ENCODE measurements around the gene LIPC.

- no peak for TF ChIP-seq POLR2A (IDR thresholded peaks at IDR 0.05)
- TF ChIP-seq, protein P1, sequence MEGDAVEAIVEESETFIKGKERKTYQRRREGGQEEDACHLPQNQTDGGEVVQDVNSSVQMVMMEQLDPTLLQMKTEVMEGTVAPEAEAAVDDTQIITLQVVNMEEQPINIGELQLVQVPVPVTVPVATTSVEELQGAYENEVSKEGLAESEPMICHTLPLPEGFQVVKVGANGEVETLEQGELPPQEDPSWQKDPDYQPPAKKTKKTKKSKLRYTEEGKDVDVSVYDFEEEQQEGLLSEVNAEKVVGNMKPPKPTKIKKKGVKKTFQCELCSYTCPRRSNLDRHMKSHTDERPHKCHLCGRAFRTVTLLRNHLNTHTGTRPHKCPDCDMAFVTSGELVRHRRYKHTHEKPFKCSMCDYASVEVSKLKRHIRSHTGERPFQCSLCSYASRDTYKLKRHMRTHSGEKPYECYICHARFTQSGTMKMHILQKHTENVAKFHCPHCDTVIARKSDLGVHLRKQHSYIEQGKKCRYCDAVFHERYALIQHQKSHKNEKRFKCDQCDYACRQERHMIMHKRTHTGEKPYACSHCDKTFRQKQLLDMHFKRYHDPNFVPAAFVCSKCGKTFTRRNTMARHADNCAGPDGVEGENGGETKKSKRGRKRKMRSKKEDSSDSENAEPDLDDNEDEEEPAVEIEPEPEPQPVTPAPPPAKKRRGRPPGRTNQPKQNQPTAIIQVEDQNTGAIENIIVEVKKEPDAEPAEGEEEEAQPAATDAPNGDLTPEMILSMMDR (IDR thresholded peaks at IDR 0.05 in 8 of 11, conservative IDR thresholded peaks at IDR 0.05 in 3 of 11), result no peak
- TF ChIP-seq POLR2AphosphoS5 (IDR thresholded peaks at IDR 0.05), result no peak
These were observed 45.1 kb upstream of the LIPC start for GRCh38 chr15:58386641-58387040.

Data from spleen (tissue), 7 donors.